Measurements from ENCODE around the gene RBM20.
"Not testable (repeated sequence)": the region's sequence is repeated elsewhere in the genome, so short reads cannot be mapped to it uniquely, and the experiment has no call there.

The RBM20 gene

DNA sequence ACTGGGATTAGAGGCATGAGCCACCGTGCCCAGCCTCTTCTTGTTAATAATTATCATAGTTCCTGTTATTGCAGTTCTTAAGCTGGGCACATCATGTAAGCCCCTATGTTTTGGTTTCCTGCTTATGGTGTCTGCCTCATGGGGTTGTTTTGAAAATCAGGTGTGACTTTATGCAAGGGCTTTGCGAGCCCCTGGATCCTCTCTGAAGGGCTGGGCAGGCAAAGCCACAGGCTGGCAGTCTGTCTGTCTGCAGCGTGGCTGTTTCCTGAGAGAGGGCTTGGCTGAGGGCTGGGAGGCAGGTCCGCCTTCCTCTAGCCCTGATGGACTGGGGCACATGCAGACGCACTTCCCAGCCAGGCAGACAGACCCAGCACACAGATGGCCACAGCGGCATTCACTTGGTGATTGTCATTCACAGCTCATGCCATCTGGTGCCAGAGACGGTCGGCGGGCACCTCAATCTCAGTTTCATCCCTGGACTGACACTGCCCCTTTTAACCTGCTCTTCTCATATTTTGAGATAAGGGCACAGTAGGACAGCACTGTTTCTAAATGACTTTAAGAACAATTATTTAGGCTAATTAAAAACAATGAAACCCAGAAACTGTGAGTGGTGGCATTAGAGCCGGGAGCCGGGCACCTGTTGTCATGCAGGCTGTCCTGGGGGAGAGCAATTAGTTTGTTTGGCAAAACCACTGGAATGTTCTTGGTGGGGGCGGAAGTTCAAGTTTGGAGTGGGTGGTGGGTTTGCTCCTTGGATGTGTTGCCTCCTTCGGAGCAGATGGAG lies 35.5 kb downstream of the RBM20 start:
- no peak for DNase-seq (ENCODE audit: low read depth)

DNA sequence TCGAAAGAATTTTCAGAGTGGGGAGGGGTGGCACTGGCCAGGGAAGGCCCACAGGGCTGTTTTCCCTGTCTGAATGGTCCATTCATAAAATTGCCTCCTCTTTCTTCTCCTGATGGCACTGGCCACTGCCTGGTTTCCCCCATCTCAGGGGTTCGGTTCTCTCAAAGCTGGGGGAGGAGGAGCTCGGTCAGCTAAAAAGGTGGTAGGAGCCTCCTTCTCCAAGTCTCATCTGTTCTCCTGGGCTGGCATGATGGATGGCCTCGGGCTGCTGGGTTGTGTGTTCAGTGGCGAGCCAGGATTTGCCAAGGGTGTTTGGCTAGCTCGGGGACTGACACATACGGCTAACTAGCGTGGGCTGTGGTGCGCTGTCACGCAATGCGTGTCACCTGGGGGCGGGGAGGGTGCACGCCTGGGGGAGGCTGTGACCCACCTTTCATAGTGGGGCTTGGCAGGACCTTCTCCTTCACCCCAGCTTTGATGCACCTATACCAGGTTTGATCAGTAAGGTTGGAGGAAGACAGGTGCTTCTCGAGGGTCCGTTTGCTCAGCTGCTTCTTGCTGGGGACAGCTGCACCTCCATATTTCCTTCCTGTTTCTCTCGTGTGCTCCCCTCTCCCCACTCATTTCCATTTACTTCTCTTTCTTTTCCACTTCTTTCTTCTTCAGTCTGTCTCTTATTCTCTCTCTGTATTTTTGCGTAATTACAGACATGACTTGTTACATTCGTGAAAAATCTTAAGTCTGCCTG lies 36.3 kb downstream of the RBM20 start:
- DNase-seq (ENCODE audit: low read depth): no peak

DNA sequence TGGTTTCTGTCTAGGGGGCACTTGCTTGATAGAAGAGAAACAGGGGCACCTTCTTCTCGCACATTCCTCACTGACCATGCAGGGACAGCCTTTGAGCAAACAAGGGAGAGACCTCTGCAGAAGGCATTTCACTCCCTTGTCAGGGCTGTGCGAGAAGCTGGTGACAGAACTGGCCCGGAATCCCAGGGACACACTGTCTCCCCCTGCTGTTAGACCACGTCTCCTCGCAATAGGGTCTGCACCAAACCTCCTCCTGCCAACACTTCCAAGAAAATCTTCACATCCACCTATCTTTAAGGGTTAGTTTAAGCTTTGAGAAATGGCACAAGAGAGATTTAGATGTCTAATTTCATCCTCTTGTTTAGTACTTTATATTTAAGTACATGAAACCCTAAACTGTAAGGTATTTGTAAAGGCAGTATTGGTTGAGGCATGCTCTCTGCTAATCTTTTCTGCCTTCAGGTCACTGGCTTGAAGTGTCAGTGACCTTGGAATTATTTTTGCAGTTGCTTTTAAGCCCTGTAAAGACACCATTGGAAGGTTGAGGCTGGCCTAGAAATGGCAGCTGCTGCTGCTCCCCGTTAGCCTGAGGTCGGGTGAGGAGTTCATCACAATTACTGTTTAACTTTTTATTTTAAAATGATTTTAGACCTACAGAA lies 37.0 kb downstream of the RBM20 start:
- no peak for DNase-seq (ENCODE audit: low read depth)

DNA sequence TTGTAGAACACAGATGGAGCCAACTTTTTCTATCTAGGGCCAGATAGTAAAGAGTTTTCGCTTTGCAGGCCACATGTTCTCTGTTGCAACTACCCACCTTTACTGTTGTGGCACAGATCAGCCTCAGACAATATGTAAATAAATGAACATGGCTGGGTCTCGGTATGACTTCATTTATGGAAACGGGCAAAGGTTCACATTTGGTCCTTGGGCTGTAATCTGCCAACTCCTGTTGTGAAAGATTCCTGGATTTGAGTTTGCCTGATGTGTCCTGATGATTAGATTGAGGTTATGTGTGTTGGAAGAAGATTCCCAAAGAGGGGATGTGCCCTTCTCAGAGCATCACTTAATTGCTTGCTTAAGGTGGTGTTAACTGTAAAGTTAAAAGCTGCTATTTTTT lies 38.2 kb downstream of the RBM20 start:
- DNase-seq (ENCODE audit: low read depth): no peak

DNA sequence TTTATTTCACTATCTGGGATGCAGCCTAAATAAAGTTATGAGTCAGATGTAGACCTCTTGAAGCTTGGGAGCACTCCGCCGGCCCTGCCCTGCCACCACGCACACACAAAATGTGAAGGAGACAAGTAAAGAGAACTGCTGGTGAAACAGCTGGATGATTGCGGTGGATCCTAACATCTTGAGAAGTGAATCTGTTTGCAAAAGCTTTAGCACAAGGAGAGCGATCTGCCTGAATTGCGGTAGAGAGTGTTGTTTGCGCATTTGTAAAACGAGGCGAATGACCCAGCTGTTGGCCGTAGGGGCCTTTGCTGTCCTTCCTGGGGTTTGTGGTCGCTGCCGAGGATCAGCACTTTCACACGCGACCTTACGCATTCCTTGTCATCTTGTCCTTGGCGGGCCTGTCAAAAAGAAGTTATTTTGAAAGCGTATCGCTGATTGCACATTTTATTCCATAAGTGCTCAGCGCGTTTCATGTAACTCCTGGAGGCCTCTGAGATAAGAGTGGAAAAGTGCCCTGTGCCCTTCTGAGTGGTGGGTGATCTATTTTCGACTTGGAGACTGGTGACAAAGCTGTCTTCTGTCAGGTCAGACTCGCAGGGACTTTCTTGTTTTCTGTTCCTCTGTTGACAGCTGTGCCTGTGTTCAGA lies 40.8 kb downstream of the RBM20 start:
- DNase-seq (ENCODE audit: low read depth): no peak

DNA sequence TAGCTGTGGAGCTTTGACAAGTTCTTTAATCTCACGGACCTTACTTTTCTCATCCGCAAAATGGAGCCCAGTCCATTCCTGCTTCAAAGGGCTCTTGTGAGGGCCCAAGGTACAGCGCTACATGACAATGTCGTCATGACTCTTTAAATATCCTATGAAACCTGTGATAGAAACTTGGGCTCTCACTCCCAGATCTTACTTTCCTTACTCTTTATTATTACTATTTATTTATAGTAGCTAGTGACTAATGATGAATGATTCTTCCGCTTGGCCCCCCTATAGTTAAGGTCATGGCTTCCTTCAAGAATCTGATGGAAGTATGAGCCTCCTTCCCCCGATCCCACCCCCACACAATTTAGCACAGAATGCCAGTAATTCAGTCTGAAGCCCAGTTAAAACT lies 41.9 kb downstream of the RBM20 start:
- no peak for DNase-seq (ENCODE audit: low read depth)

DNA sequence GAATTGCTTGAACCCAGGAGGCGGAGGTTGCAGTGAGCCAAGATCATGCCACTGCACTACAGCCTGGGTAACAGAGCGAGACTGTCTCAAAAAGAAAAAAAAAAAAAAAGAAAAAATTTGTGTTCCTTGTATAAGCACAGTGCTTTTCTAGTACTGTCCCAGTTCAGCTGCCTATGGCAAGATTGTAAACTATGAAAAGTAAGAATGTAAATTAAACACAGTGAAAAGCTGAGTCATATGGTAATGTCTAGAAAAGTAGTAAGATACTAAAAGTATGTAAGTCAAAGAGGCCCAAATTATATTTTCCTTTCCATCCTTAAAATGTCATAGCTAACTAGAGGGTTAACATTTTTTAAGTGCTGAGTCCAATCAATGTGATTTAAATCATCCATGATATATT lies 42.8 kb downstream of the RBM20 start:
- DNase-seq (ENCODE audit: low read depth): no peak

DNA sequence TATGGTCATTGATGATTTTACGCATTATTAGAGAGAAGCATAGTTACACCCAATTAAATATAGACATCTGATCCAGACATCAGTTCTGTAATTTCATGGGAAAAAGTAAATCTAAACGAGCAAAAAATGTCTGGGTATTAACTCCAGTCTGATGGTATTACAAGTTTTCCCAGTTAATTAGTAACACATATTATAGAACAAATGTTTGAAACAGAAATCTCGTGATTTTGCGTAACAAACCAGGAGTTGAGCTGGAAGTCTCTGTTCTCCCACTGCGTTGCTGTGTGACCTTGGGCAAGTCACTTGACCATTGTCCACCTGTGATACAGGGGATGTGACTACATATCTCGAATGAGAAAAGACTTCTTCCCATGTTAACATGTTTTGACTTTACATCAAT lies 43.3 kb downstream of the RBM20 start:
- no peak for DNase-seq (ENCODE audit: low read depth)

DNA sequence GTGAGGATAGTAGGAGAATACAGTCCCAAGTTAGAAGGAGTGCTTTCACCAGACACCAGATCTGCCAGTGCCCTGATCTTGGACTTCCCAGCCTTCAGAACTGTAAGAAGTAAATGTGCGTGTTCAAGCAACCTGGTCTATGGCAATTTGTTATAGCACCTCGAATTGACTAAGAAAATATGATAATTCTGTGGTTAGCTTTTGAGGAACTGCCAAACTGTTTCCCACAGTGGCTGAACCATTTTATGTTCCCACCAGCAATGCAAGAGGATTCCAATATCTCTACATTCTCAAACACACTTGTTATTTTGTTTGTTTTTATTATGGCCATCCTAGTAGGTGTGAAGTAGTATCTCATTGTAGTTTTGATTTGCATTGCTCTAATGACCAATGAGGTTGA lies 47.0 kb downstream of the RBM20 start:
- no peak for DNase-seq (ENCODE audit: low read depth)

DNA sequence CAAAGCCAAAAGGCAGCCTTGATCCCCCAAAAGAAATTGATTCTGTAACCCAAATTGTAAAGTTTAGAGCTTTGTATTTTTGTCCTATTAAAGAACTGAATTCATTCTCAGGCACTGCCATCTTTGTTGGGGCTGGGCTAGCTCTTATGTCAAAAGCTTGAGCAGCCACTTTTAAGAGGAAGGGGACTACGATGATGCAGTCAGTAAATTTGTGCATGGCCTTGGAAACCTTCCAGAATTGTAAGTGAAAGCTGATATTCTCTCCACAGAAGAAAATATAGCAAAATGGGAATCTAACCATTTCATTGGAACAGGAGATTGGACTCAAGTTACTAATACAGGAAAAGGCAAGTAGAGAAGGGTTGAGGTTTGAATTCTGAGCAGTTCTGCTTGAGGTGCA lies 50.1 kb downstream of the RBM20 start:
- no peak for DNase-seq (ENCODE audit: low read depth)

DNA sequence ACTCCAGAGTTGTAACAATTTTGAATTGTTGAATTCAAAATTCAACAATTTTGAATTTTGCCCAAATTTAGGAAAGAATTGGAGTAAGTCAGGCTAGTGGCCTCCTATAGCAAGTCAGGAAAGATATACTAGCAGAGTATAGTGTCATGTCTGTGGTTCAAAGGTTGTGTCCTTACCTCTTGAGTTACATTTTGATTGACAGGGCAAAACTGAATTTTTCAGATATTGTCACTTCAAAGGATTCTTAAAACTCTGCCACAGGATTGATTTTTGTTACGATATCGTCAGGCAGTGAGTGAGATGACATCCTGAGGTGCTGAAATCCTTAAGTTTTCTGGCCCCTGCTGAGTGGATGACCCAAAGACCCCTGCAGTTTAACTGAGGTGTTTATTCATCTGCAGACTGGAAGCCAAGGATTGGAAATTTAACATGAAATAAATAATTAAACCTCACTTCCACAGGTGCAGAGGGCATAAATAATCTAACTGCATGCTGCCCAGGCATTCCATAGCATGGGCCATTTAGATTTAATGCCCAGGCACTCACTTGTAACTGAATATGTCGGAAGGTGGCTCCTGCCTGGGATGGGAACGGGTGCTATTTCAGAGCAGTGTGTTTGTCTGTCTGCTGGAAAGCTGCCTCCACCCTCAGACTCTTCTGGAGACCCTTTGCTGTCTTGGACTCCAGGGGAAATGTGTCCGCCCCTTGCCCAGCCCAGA lies 50.8 kb downstream of the RBM20 start:
- DNase-seq (ENCODE audit: low read depth): no peak

DNA sequence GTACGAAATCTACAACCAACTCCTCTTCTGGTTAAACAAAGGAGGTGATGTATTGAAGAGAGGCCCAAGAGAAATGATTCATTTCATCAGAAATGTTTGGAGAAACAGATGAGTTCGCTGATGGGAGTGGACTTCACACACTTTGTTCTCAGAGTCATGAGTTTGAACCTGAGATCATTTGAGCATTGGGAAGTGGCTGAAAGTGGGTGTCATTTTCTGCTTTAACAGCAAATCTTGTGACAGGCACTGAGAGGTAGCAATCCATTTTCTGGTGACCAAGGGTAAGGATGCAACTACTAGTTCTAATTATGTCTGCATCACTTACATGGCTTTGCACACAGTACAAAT lies 51.4 kb downstream of the RBM20 start:
- DNase-seq (ENCODE audit: low read depth): no peak

DNA sequence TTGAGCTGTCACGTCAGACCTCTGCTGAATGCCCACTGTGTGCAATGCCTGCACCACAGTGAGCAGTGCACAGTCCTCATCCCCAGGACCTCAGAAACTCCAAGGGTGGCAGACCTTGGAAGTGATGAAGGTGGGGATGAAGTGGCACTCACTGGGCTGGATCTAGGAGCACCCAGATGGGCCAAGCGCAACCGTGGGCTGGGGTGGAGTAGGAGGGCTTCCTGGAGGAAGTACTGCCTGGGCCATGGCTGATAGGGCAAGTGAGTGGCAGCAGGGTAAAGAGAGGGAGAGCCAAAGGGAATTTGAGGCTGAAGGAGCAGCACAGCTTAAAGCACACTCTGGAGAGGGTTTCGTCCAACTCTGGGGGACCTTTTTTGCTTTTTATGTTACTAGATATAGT lies 52.3 kb downstream of the RBM20 start:
- DNase-seq (ENCODE audit: low read depth): no peak

DNA sequence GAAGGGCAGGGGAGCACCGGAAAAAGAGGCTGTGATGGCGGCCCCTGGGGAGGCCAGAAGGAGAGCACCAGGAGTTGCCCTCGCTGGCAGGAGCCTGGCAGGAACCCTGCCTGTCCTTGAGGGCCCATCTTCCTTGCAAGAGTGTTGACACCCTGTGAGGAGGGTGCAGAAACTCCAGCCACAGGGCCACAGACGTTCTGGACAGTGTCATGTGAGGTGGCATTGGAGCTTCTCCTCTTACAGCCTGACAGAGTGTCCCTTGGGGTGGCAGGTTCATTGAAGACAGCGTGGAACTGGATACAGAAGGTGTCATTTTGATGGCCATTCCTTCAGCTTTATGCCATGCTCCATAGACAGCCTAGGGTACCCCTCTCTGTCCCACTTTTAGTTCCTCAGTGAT lies 54.2 kb downstream of the RBM20 start:
- no peak for DNase-seq (ENCODE audit: low read depth)

DNA sequence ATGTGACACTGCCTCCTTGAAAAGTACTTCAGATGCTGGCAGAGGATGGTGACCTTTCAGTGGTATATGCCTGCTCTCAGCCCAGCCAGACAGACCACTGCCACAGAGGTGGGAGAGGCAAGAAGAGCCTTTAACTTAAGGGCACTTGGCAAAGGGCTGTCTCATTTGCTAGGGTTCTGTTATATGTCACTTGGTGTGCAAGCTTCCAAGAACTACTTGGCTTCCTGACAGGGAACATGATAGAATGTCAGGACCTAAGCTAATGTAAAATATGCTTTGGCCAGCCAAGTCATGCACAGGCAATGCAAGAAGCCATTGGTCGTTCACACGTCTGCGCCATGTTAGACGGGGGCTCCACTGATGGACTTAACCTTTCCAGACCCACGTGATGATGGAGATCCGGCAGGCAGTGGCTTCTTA lies 54.7 kb downstream of the RBM20 start:
- no peak for DNase-seq (ENCODE audit: low read depth)

DNA sequence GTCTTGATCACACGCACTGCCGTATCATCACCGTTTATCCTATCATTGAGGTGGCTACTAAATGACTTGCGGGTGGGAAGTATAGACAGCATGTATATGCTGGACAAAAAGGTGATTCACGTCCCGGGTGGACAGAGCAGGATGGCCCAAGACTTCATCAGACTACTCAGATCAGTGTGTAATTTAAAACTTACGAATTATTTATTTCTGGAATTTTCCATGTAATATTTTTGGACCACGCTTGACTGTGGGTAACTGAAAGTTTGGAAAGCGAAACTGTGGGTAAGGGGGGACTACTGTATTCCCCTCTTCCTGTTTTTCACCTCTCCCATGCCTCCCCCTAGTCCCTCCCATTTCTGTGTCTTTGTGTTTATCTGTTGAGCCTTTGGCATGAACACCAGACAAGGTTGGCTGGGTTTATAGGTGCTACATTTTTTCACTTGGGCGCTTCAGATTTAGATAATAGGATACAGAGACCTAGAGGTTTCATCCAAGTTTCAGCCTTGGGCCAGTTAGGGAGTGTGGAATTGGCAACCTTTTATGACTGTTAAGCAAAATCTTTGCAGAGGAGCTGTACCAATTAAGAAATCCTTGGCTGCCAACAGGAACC lies 55.8 kb downstream of the RBM20 start:
- no peak for DNase-seq (ENCODE audit: low read depth)

DNA sequence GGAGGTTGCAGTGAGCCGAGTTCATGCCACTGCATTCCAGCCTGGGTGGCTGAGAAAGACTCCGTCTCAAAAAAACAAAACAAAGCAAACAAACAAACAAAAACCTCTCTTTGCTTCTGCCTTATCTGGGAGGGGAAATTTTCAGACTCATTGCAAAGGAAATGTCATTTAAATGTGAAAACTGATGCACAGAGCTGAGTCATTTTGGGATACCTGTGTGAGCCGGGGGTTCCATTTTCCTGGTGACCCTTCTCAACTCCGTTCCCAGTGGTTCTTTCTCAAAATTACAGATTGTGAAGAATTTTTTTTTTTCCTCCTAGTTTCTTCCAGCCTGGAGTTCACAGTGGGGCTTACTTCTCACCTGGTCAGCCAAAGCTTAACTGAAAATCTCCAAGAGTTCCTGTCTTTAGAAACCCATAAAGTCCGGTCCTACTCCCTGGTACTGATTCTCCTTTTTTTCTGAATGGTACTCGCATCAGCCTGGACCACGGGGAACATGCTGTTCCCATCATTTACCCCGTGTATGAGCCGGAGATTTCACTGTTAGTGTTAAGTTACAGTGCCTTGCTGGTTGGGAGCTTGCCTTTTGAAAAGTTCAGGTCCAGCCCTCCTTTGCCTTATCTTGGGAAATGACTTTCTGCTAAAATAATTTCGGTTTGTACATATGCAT lies 56.9 kb downstream of the RBM20 start:
- no peak for DNase-seq (ENCODE audit: low read depth)

DNA sequence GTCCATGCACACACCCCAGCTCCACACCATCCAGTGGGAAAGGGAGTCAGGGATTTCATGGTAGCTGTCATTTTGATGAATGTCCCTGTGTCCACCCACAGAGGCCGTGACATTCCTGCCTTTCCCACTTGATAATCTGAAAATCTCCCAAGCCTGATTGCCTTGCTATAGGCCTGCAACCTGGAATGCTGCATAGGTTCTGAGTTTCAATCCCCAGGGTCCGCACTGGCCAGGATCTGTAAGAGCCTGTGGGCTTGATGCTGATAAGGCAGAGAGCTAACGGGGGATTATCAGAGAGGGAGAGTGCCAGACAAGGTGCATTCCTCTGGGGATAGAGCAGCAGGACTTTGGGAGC lies 57.5 kb downstream of the RBM20 start:
- DNase-seq (ENCODE audit: low read depth): no peak

DNA sequence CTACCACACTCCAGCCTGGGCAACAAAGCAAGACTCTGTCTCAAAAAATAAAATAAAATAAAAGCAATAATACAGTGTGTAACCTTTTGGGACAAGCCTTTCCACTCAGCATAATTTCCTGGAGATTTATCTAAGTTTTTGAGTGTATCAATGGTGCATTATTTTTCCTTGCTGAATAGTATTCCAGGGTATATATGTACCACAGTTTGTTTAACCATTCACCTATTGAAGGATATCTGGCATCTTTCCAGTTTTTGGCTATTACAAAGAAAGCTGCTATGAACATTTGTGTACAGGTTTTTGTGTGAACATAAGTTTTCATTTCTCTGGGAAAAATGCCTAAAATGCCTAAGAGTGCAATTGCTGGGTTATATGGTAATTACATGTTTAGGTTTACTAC lies 59.9 kb downstream of the RBM20 start:
- no peak for DNase-seq (ENCODE audit: low read depth)

DNA sequence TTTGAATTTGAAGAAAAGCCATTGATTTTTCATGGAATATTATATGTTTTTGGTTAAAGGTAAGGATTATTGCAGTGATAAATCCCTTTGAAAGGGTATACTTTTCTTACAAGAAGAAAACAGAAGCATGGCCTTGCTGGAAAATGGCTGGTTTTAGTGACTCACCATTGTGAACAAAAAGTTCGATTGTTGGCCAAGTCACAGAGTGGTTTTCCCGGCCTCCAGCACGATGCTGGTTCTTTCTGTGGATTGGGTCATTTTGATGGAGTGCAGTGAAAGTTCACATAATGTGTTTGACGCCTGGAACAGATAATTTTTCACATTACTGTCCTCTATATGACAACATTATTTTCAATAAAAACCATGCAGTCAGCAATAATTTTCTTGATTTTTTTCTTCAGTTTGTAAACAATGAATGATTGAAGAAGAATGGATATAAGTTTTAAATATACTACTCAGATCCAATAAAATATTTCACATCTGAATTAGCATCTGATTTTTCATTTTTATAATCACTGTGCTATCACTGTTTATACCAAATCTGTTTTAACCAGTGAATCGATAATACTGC lies 60.9 kb downstream of the RBM20 start:
- no peak for DNase-seq (ENCODE audit: low read depth)

DNA sequence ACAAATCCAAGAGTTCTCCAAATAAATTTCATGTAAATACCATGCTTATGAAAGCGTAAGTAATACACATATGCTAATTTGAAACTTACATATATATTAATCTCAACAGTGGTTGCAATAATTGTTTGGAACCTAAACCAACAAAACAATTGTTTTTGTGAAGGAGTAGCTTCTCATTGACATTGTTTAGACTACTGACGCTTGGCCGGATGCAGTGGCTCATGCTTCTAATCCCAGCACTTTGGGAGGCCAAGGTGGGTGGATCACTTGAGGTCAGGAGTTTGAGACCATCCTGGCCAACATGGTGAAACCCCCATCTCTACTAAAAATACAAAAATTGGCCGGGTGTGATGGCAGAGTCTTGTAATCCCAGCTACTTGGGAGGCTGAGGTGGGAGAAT lies 61.5 kb downstream of the RBM20 start:
- DNase-seq (ENCODE audit: low read depth): not testable (repeated sequence)
